Erythroblast (primary cell): ENCODE measurements around the gene C14orf180.
"Not testable (repeated sequence)": the region's sequence is repeated elsewhere in the genome, so short reads cannot be mapped to it uniquely, and the experiment has no call there.

Source experiments
- DNase-seq, 2 experiments: peaks; one replicate each; lab custom pipeline; 2025; lab: John Stamatoyannopoulos, UW
- GATA1 ChIP-seq: IDR thresholded peaks from 2 replicates; pipeline ENCODE4 v1.6.1; 2011; ENCODE audit warnings: low read depth, mild to moderate bottlenecking, control low read depth, low read length, moderate library complexity
- POLR2A ChIP-seq: IDR thresholded peaks from 2 replicates; pipeline ENCODE4 v1.6.1; 2011; ENCODE audit warnings: mild to moderate bottlenecking, low read length

Gene C14orf180

GRCh38 chr14:104574978-104575583, 4.5 kb upstream of the C14orf180 start:
- TF ChIP-seq GATA1 (no peak), POLR2A (no peak)
- DNase-seq, result no peak

GRCh38 chr14:104576232-104576969, 3.2 kb upstream of the C14orf180 start:
- TF ChIP-seq GATA1 (no peak), POLR2A (no peak)
- DNase-seq, result no peak

GRCh38 chr14:104576970-104577332, 2.6 kb upstream of the C14orf180 start:
- TF ChIP-seq POLR2A, result no peak
- TF ChIP-seq GATA1, result no peak
- DNase-seq, result no peak

GRCh38 chr14:104577426-104577825, 2.1 kb upstream of the C14orf180 start:
- TF ChIP-seq POLR2A (no peak), GATA1 (no peak)

GRCh38 chr14:104577847-104578301, 1.7 kb upstream of the C14orf180 start:
- peak in 1 of 2 experiments; percentile 16 for DNase-seq
- no peak for TF ChIP-seq GATA1
- TF ChIP-seq POLR2A, result no peak

More at GRCh38 chr14:104577426-104577825, 2.1 kb upstream of the C14orf180 start:
- no peak for DNase-seq

GRCh38 chr14:104578321-104578720, 1.2 kb upstream of the C14orf180 start:
- DNase-seq, result no peak
- TF ChIP-seq GATA1 (no peak), POLR2A (no peak)

- DNase-seq, result not testable (repeated sequence)
These were observed 375 bp downstream of the C14orf180 start for GRCh38 chr14:104579939-104580338.

GRCh38 chr14:104580961-104581360, 1.4 kb downstream of the C14orf180 start:
- no peak for TF ChIP-seq POLR2A
- no peak for TF ChIP-seq GATA1
- DNase-seq, result no peak

- no peak for DNase-seq
- TF ChIP-seq GATA1 (no peak), POLR2A (no peak)
These were observed 2.0 kb downstream of the C14orf180 start for GRCh38 chr14:104581521-104581920.

GRCh38 chr14:104582005-104582404, 2.4 kb downstream of the C14orf180 start:
- no peak for TF ChIP-seq GATA1
- no peak for TF ChIP-seq POLR2A
- no peak for DNase-seq

- no peak for TF ChIP-seq POLR2A
- TF ChIP-seq GATA1, result no peak
- peak; percentile 8 to 35 for DNase-seq
These were observed 3.1 kb downstream of the C14orf180 start for GRCh38 chr14:104582662-104583061.

GRCh38 chr14:104583424-104584306, 4.1 kb downstream of the C14orf180 start:
- DNase-seq, result no peak
- TF ChIP-seq GATA1, result no peak
- no peak for TF ChIP-seq POLR2A

- TF ChIP-seq POLR2A, result no peak
- TF ChIP-seq GATA1, result no peak
- DNase-seq, result no peak
These were observed 5.0 kb downstream of the C14orf180 start for GRCh38 chr14:104584557-104584956.
